GM12873 (cell line): ENCODE results near the gene KBTBD3.

Experiments
- TF ChIP-seq, protein P1 (sequence below): IDR thresholded peaks from 2 replicates; pipeline ENCODE4 v1.5.1; 2012; ENCODE audit warnings: low read depth, mild to moderate bottlenecking, moderate library complexity, low read length, control low read depth; ENCODE audit not compliant: insufficient read depth; ENCODE audit errors: missing control alignments

The KBTBD3 gene

DNA sequence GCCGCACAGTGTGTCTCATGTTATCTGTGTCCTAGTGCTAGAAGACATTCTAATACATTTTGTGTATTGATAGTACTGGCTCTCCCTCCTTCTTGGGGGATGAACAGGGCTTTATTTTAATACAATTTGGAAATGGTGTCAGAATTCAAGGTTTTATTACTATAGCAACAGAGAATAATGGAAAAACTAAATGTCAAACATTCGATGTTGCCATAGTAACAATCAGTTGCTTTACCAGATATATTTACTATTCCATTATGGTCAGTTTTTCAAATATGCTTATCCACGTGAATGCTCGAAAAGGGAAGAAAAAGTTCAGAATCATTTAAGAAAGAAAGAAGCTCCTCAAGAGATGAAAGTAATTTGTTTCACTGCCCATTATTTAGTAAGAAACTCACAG lies 46.5 kb downstream of the KBTBD3 start:
- TF ChIP-seq, protein P1, sequence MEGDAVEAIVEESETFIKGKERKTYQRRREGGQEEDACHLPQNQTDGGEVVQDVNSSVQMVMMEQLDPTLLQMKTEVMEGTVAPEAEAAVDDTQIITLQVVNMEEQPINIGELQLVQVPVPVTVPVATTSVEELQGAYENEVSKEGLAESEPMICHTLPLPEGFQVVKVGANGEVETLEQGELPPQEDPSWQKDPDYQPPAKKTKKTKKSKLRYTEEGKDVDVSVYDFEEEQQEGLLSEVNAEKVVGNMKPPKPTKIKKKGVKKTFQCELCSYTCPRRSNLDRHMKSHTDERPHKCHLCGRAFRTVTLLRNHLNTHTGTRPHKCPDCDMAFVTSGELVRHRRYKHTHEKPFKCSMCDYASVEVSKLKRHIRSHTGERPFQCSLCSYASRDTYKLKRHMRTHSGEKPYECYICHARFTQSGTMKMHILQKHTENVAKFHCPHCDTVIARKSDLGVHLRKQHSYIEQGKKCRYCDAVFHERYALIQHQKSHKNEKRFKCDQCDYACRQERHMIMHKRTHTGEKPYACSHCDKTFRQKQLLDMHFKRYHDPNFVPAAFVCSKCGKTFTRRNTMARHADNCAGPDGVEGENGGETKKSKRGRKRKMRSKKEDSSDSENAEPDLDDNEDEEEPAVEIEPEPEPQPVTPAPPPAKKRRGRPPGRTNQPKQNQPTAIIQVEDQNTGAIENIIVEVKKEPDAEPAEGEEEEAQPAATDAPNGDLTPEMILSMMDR, result no peak

DNA sequence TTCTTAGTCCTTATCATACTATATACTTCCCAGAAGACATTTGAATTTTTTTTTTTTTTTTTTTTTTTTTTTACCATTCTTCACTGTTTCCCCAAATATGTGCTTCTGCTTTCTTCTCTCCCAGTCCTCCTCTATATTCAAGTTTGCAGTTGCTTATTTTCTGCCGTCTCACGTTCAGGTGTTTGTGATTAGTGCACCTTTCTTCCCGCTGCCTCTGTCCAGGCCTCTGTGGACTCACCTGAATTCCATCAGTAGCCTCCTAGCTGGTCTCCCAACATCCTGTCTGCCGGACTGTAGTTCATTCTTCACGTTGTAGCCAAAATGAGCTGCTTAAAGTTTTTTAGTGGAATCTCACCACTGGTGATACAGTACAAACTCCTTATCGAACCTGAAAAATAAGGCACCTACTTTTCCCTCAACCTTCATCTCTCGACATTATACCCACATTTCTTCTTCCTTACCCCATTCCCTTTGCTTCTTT lies 54.3 kb downstream of the KBTBD3 start:
- TF ChIP-seq, protein P1, result no peak

DNA sequence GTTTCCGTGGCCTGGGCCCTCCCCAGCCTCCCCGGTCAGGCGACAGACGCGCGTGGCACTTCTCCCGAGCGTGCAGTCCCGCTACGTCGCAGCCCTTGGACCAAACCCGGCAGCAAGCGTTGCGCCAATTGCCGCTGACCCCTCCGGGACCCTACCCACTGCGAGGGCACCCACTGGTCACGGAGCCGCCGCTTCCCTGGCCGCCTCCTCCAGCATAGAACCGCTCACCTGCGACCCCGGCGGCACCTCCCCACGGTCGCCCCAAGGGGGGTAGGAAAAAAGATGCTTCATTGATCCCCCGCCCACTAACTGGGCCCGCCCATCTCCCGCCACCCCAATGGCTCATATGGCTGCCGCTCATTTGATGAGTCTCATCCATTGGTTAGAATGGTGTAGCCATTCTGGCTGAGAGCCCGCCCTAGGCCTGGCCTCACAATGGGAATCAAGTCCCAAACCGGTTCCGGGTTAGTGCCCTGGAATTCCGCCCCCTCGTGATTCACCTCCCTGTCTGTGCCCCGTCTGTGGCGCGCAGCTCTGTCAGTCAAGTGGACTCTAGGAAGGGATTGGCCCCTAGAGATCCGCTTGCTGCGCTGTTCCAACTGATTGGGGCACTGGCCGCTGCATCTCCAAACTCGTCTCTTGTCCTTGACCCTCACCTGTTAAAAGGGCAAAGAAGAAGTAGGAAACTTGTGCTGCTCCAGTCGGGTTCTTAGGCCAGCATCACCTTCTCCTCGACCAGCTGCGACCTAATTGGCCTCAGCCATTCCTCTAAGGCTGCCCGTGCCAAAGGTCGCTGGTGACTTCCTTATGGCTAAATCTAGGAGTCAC lies 55.0 kb downstream of the KBTBD3 start, which contains the start of gene MSANTD4:
Gene MSANTD4, minus strand, starts transcription at position 274 of the 828 bp plus-strand sequence. CDS start 11,323 bp downstream, outside the sequence.
- TF ChIP-seq, protein P1, result no peak

DNA sequence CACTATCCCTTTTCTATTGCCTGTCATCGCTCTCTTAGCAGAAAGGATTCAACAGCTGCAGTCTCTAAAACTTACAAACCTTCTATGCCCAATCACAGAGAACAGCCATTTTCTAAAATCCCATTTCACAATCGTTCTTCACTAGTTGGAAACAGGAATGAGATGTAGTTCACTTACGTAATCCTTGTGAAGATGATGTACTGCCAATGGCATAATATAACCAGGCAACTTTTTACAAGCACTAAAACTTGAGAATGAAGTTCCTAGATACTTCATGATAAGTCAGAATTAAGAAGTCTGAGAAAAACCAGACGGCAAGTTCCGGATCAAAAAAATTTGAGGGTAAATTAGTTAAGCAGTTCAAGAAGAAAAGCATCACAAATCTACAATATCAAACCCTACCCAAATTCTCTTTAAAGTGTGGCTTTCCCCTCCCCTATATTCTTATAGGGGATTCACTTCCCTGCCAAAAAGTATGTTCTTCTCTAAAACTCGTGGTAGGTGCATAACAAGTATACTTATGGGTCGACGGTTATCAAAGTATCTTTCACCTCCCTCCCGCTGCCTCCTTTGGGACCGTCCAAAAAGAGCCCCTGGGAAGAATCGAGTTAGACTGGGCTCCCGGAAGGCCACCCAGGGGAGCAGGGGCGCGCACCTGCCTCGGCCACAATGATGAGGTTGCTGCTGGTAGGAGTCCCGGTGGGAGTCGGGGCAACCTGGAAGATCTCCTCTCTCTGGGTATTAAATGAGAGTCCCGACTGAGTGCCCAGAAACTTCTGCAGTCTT lies 55.8 kb downstream of the KBTBD3 start:
- TF ChIP-seq, protein P1, result no peak

DNA sequence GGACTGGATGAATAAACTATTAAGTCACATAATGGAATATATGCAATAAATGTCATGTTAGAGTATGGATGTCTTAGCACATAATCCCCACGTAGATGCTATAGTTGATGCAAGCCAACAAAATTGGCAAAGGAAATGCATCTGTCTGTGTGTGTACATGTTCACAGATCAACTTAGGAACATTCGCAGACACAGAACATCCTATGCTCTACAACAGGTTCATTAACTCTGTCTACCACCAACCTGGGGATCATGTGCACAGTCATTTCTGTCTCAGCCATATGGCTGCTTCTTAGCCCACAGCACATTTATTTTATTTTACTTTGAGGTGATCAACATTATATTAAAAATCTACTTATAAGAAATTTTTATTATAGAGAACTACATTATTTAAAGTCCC lies 60.1 kb downstream of the KBTBD3 start:
- TF ChIP-seq, protein P1, result no peak

DNA sequence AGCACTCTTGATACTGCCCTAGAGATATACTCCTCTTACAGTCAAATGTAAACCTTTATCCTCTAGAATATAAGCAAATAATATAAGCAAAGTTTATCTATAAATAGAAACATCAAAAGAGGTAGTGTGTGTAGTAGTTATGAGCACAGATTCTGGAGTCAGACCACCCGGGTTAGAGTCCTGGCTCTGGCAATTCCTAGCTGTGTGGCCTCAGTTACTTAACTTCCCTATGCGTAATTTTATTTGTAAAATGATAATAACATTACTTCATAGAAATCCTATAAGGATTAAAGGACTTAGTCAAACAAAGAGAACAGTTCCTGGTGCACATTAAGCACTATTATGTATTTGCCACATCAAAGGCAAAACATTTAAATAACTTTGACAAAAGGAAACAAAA lies 62.1 kb downstream of the KBTBD3 start:
- TF ChIP-seq, protein P1, result no peak

DNA sequence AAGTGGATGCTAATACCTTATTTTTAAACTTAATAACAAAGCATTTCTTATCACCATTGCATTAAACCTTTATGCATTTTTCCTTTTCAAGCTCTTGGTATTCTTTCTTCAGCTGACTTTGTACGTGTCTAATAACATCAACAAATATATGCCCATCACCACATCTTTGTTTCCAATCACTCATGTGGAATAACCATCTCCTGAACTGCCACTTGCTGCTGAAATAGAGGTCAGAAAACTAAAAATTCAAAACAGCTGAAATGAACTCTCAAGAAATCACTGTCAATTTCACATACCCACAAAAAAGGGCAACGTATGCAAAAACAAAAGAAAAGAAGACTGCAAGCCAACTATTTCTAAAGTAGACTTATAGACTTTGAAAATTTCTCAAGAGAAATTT lies 62.5 kb downstream of the KBTBD3 start:
- TF ChIP-seq, protein P1, result no peak
